ENCODE data around the gene FARSB.
"Not testable (repeated sequence)": the region's sequence is repeated elsewhere in the genome, so short reads cannot be mapped to it uniquely, and the experiment has no call there.

The FARSB gene

GRCh38 chr2:222609381-222609780 is 46.5 kb downstream of the FARSB start:
- in situ Hi-C loops (cut with MboI; ENCODE audit: low sequenced_read_pairs), result no loop called here

GRCh38 chr2:222608081-222608480 is 47.8 kb downstream of the FARSB start:
- in situ Hi-C loops (cut with MboI; ENCODE audit: low sequenced_read_pairs), result no loop called here

GRCh38 chr2:222606306-222606705 is 49.6 kb downstream of the FARSB start:
- in situ Hi-C loops (cut with MboI; ENCODE audit: low sequenced_read_pairs), result no loop called here

GRCh38 chr2:222604749-222605515 is 51.0 kb downstream of the FARSB start:
- in situ Hi-C loops (cut with MboI; ENCODE audit: low sequenced_read_pairs), result no loop called here

GRCh38 chr2:222603501-222603900 is 52.4 kb downstream of the FARSB start:
- in situ Hi-C loops (cut with MboI; ENCODE audit: low sequenced_read_pairs), result no loop called here

- in situ Hi-C loops (cut with MboI; ENCODE audit: low sequenced_read_pairs), result no loop called here
Observed at GRCh38 chr2:222598611-222599010, 57.3 kb downstream of the FARSB start.

- in situ Hi-C loops (cut with MboI; ENCODE audit: low sequenced_read_pairs), result no loop called here
Observed at GRCh38 chr2:222595581-222595980, 60.3 kb downstream of the FARSB start.

- in situ Hi-C loops (cut with MboI; ENCODE audit: low sequenced_read_pairs), result no loop called here
Observed at GRCh38 chr2:222594679-222595078, 61.2 kb downstream of the FARSB start.

- in situ Hi-C loops (cut with MboI; ENCODE audit: low sequenced_read_pairs), result no loop called here
Observed at GRCh38 chr2:222592176-222592575, 63.7 kb downstream of the FARSB start.

GRCh38 chr2:222591661-222592060 is 64.2 kb downstream of the FARSB start:
- in situ Hi-C loops (cut with MboI; ENCODE audit: low sequenced_read_pairs), result no loop called here

GRCh38 chr2:222584589-222584988 is 71.3 kb downstream of the FARSB start:
- in situ Hi-C loops (cut with MboI; ENCODE audit: low sequenced_read_pairs), result not testable (repeated sequence)

- in situ Hi-C loops (cut with MboI; ENCODE audit: low sequenced_read_pairs), result no loop called here
Observed at GRCh38 chr2:222582928-222583327, 73.0 kb downstream of the FARSB start.

GRCh38 chr2:222577341-222577740 is 78.6 kb downstream of the FARSB start:
- in situ Hi-C loops (cut with MboI; ENCODE audit: low sequenced_read_pairs), result no loop called here

- in situ Hi-C loops (cut with MboI; ENCODE audit: low sequenced_read_pairs), result no loop called here
Observed at GRCh38 chr2:222576171-222577081, 79.5 kb downstream of the FARSB start.

GRCh38 chr2:222575618-222576017 is 80.3 kb downstream of the FARSB start:
- in situ Hi-C loops (cut with MboI; ENCODE audit: low sequenced_read_pairs), result no loop called here

GRCh38 chr2:222572751-222573174 is 83.1 kb downstream of the FARSB start:
- in situ Hi-C loops (cut with MboI; ENCODE audit: low sequenced_read_pairs), result no loop called here

GRCh38 chr2:222572264-222572721 is 83.6 kb downstream of the FARSB start:
- in situ Hi-C loops (cut with MboI; ENCODE audit: low sequenced_read_pairs), result no loop called here

GRCh38 chr2:222569826-222570225 is 86.1 kb downstream of the FARSB start:
- in situ Hi-C loops (cut with MboI; ENCODE audit: low sequenced_read_pairs), result no loop called here

- in situ Hi-C loops (cut with MboI; ENCODE audit: low sequenced_read_pairs), result no loop called here
Observed at GRCh38 chr2:222568865-222569264, 87.0 kb downstream of the FARSB start.

GRCh38 chr2:222566229-222566628 is 89.7 kb downstream of the FARSB start:
- in situ Hi-C loops (cut with MboI; ENCODE audit: low sequenced_read_pairs), result no loop called here

GRCh38 chr2:222563936-222564335 is 92.0 kb downstream of the FARSB start:
- in situ Hi-C loops (cut with MboI; ENCODE audit: low sequenced_read_pairs), result no loop called here
